Measurements from ENCODE around the gene GABRP.

GABRP gene

DNA sequence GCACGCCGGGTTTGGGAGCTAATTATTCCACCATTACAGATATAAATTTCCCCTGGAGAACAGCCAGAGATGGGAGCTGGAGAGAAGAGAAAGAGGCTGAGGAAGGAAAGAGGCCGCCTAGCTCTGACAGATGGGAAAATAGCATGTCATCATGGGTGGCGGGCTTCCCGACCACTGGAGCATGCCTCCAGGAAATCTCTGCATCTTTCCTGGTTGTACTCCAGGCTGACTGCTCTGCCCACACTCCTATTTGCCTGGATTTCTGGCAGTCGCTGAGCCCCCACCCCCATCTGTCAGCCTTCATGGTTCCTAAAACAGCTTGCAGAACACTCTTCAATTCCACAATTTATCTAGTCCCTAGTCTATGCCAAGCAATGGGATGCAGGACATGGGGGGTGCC lies 14.3 kb upstream of the GABRP start:
- Histone ChIP-seq H4K20me1 (ENCODE audit: insufficient read depth, low read length, poor library complexity, severe bottlenecking) (no peaks in the 10 kb centered on the region), H3K9me3 (ENCODE audit: insufficient read depth, low read depth, low read length) (no peaks in the 10 kb centered on the region), H3K9me2 (replicated peaks; ENCODE audit: low read depth, low read length) (no peaks in the 10 kb centered on the region), H3K4me2 (ENCODE audit: low read depth, low read length, poor library complexity, severe bottlenecking) (no peak overlapping the region), H3K36me3 (ENCODE audit: insufficient read depth, low read length) (no peaks in the 10 kb centered on the region), H2AFZ (ENCODE audit: low read length) (no peak overlapping the region), H3F3A (ENCODE audit: low read depth) (no peaks in the 10 kb centered on the region), H3K4me3 (ENCODE audit: low read length, poor library complexity, severe bottlenecking) (no peak overlapping the region), H3K4me1 (ENCODE audit: insufficient read depth, low read length, poor library complexity, severe bottlenecking) (no peaks in the 10 kb centered on the region), H3K27me3 (ENCODE audit: insufficient read depth, low read length, poor library complexity, severe bottlenecking) (no peaks in the 10 kb centered on the region), H3K79me2 (ENCODE audit: insufficient read depth, low read length) (no peaks in the 10 kb centered on the region), H3K9ac (ENCODE audit: low read depth, low read length, poor library complexity, severe bottlenecking) (no peak overlapping the region)
- TF ChIP-seq EZH2phosphoT487 (IDR thresholded peaks at IDR 0.05; ENCODE audit: borderline replicate concordance) (no peak), CTCF (conservative IDR thresholded peaks at IDR 0.05; ENCODE audit: low read length) (no peak)

DNA sequence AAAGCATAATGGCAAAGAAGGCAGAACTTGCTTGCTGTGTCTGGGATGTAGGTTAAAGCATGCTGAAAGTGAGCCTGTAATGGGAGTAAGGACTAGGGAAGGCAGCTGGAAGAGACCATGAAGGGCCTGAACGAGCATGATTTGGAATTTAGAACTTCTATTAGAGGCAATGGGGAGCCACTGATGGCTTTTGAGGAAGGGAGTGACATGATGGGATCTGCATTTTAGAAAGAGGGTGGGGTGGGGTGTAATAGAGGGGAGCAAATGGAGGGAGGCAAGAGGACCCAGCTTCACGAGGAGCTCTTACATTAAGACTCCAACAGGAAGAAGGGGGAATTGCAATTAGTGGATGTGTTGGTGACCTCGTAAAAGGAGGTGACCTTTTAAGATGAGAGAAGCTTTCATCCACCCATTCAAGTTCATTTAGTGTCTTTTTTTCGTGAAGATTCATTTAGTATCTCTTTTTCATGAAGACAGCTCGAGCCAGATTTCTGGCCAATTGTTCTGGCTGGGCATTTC lies 13.6 kb upstream of the GABRP start:
- Histone ChIP-seq H3K4me2 (ENCODE audit: low read depth, low read length, poor library complexity, severe bottlenecking) (no peak overlapping the region), H2AFZ (ENCODE audit: low read length) (no peak overlapping the region), H3F3A (ENCODE audit: low read depth) (no peaks in the 10 kb centered on the region), H3K4me1 (ENCODE audit: insufficient read depth, low read length, poor library complexity, severe bottlenecking) (no peaks in the 10 kb centered on the region), H3K4me3 (ENCODE audit: low read length, poor library complexity, severe bottlenecking) (no peak overlapping the region), H3K9ac (ENCODE audit: low read depth, low read length, poor library complexity, severe bottlenecking) (no peak overlapping the region), H4K20me1 (ENCODE audit: insufficient read depth, low read length, poor library complexity, severe bottlenecking) (no peaks in the 10 kb centered on the region), H3K9me2 (replicated peaks; ENCODE audit: low read depth, low read length) (no peaks in the 10 kb centered on the region), H3K36me3 (ENCODE audit: insufficient read depth, low read length) (no peaks in the 10 kb centered on the region), H3K27me3 (ENCODE audit: insufficient read depth, low read length, poor library complexity, severe bottlenecking) (no peaks in the 10 kb centered on the region), H3K9me3 (ENCODE audit: insufficient read depth, low read depth, low read length) (no peaks in the 10 kb centered on the region), H3K79me2 (ENCODE audit: insufficient read depth, low read length) (no peaks in the 10 kb centered on the region)
- no peak for TF ChIP-seq EZH2phosphoT487 (IDR thresholded peaks at IDR 0.05; ENCODE audit: borderline replicate concordance)
- TF ChIP-seq CTCF (conservative IDR thresholded peaks at IDR 0.05; ENCODE audit: low read length): no peak

GRCh38 chr5:170771496-170771895 lies 12.0 kb upstream of the GABRP start:
- Histone ChIP-seq H3K4me2 (ENCODE audit: low read depth, low read length, poor library complexity, severe bottlenecking) (no peak overlapping the region), H4K20me1 (ENCODE audit: insufficient read depth, low read length, poor library complexity, severe bottlenecking) (no peaks in the 10 kb centered on the region), H3K4me1 (ENCODE audit: insufficient read depth, low read length, poor library complexity, severe bottlenecking) (no peaks in the 10 kb centered on the region), H3K9ac (ENCODE audit: low read depth, low read length, poor library complexity, severe bottlenecking) (no peak overlapping the region), H3K9me3 (ENCODE audit: insufficient read depth, low read depth, low read length) (no peaks in the 10 kb centered on the region), H3K9me2 (replicated peaks; ENCODE audit: low read depth, low read length) (no peaks in the 10 kb centered on the region), H3F3A (ENCODE audit: low read depth) (no peaks in the 10 kb centered on the region), H2AFZ (ENCODE audit: low read length) (no peak overlapping the region), H3K27me3 (ENCODE audit: insufficient read depth, low read length, poor library complexity, severe bottlenecking) (no peaks in the 10 kb centered on the region), H3K36me3 (ENCODE audit: insufficient read depth, low read length) (no peaks in the 10 kb centered on the region), H3K4me3 (ENCODE audit: low read length, poor library complexity, severe bottlenecking) (no peak overlapping the region), H3K79me2 (ENCODE audit: insufficient read depth, low read length) (no peaks in the 10 kb centered on the region)
- TF ChIP-seq CTCF (conservative IDR thresholded peaks at IDR 0.05; ENCODE audit: low read length) (no peak), EZH2phosphoT487 (IDR thresholded peaks at IDR 0.05; ENCODE audit: borderline replicate concordance) (no peak)

All from Loucy (cell line).